Measurements from ENCODE around the gene RALB.

Gene RALB

GRCh38 chr2:120252225-120253020 is at the start of gene RALB:
Gene RALB, plus strand, starts transcription at chr2:120252852. Its CDS starts 25,813 bp downstream, at chr2:120278665.
- peak; percentile 98 for DNase-seq (ENCODE audit: low read depth)

- no peak for DNase-seq (ENCODE audit: low read depth)
These were observed 49.2 kb upstream of the RALB start for GRCh38 chr2:120203251-120204021.

- DNase-seq (ENCODE audit: low read depth): no peak
These were observed 48.6 kb upstream of the RALB start for GRCh38 chr2:120204022-120204405.

GRCh38 chr2:120204417-120204816 is 48.2 kb upstream of the RALB start:
- no peak for DNase-seq (ENCODE audit: low read depth)

GRCh38 chr2:120204945-120205670 is 47.5 kb upstream of the RALB start:
- no peak for DNase-seq (ENCODE audit: low read depth)

GRCh38 chr2:120206022-120206581 is 46.5 kb upstream of the RALB start:
- DNase-seq (ENCODE audit: low read depth): no peak

GRCh38 chr2:120208381-120209353 is 44.0 kb upstream of the RALB start:
- no peak for DNase-seq (ENCODE audit: low read depth)

GRCh38 chr2:120209427-120210269 is 43.0 kb upstream of the RALB start:
- no peak for DNase-seq (ENCODE audit: low read depth)

GRCh38 chr2:120210270-120210693 is 42.4 kb upstream of the RALB start:
- no peak for DNase-seq (ENCODE audit: low read depth)

- no peak for DNase-seq (ENCODE audit: low read depth)
These were observed 34.5 kb upstream of the RALB start for GRCh38 chr2:120218181-120218580.

- DNase-seq (ENCODE audit: low read depth): no peak
These were observed 33.4 kb upstream of the RALB start for GRCh38 chr2:120219291-120219690.

GRCh38 chr2:120219766-120220165 is 32.9 kb upstream of the RALB start:
- DNase-seq (ENCODE audit: low read depth): no peak

- no peak for DNase-seq (ENCODE audit: low read depth)
These were observed 31.9 kb upstream of the RALB start for GRCh38 chr2:120220756-120221155.

- DNase-seq (ENCODE audit: low read depth): no peak
These were observed 31.0 kb upstream of the RALB start for GRCh38 chr2:120221616-120222015.

- no peak for DNase-seq (ENCODE audit: low read depth)
These were observed 30.2 kb upstream of the RALB start for GRCh38 chr2:120222186-120223033.

- DNase-seq (ENCODE audit: low read depth): peak; percentile 78
These were observed 29.4 kb upstream of the RALB start, which contains the start of gene TMEM185B for GRCh38 chr2:120223034-120223912. Gene TMEM185B, minus strand, starts transcription at chr2:120223400. Its CDS starts 424 bp downstream, at chr2:120222976.

GRCh38 chr2:120224256-120224655 is 28.4 kb upstream of the RALB start:
- DNase-seq (ENCODE audit: low read depth): no peak

Data from HS-27A (cell line).